HG03460 (cell line): Measurements from ENCODE around the gene MTR.
A peak's percentile ranks its signal among the peaks of the same experiment; 100 is the strongest.

ENCODE experiments used
- ATAC-seq: cut with Tn5 transposase; IDR thresholded peaks from one replicate; pipeline ENCODE4 v1.9.1; 2021; ENCODE audit not compliant: unreplicated experiment

Gene MTR

GRCh38 chr1:236862219-236862591 lies 67.1 kb downstream of the MTR start:
- no peak for ATAC-seq

GRCh38 chr1:236862615-236863211 lies 67.6 kb downstream of the MTR start:
- no peak for ATAC-seq

GRCh38 chr1:236864211-236864610 lies 69.1 kb downstream of the MTR start:
- no peak for ATAC-seq

- no peak for ATAC-seq
Observed at GRCh38 chr1:236864996-236865817, 70.1 kb downstream of the MTR start.

- ATAC-seq = no peak
Observed at GRCh38 chr1:236865818-236866155, 70.7 kb downstream of the MTR start.

- peak; percentile 80 for ATAC-seq
Observed at GRCh38 chr1:236868625-236869467, 73.8 kb downstream of the MTR start.

GRCh38 chr1:236869911-236870310 lies 74.8 kb downstream of the MTR start:
- ATAC-seq = no peak

GRCh38 chr1:236870721-236871120 lies 75.6 kb downstream of the MTR start:
- no peak for ATAC-seq

GRCh38 chr1:236872075-236872666 lies 77.1 kb downstream of the MTR start:
- no peak for ATAC-seq

GRCh38 chr1:236875975-236876374 lies 80.9 kb downstream of the MTR start:
- no peak for ATAC-seq

- no peak for ATAC-seq
Observed at GRCh38 chr1:236877661-236878060, 82.6 kb downstream of the MTR start.

- no peak for ATAC-seq
Observed at GRCh38 chr1:236880209-236880608, 85.1 kb downstream of the MTR start.

GRCh38 chr1:236882678-236883077 lies 87.6 kb downstream of the MTR start:
- ATAC-seq = no peak

GRCh38 chr1:236886199-236886598 lies 91.1 kb downstream of the MTR start:
- no peak for ATAC-seq

- ATAC-seq = no peak
Observed at GRCh38 chr1:236887081-236887480, 92.0 kb downstream of the MTR start.

GRCh38 chr1:236888126-236888525 lies 93.0 kb downstream of the MTR start:
- no peak for ATAC-seq

- ATAC-seq = no peak
Observed at GRCh38 chr1:236888903-236889302, 93.8 kb downstream of the MTR start.

GRCh38 chr1:236890152-236891056 lies 95.3 kb downstream of the MTR start:
- ATAC-seq = no peak

- ATAC-seq = no peak
Observed at GRCh38 chr1:236893626-236894545, 98.8 kb downstream of the MTR start.
